ENCODE data around the gene SLC38A9.

DNA sequence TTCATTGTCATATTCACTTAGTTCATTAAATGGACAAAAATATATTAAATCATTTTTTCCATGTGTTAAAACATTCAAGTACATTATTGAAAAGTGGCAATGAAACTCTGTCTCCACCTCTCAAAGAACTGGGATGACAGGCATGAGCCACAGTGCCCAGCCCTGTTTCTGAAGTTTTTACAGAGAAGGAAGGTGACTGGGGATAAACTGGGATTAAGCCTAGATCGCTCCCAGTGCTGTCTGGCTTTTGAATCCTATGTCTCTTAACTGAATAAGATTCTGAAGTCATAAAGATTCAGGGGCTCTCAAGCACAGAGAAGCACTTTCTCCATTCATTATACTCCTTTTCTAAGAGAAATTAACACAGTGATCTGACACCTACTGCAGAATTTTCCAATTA lies 88.3 kb downstream of the SLC38A9 start:
- TF ChIP-seq RAD21 (IDR thresholded peaks at IDR 0.05) (no peak), GABPA (IDR thresholded peaks at IDR 0.05 in 1 of 2, conservative IDR thresholded peaks at IDR 0.05 in 1 of 2) (no peak)
- TF ChIP-seq, protein P1, sequence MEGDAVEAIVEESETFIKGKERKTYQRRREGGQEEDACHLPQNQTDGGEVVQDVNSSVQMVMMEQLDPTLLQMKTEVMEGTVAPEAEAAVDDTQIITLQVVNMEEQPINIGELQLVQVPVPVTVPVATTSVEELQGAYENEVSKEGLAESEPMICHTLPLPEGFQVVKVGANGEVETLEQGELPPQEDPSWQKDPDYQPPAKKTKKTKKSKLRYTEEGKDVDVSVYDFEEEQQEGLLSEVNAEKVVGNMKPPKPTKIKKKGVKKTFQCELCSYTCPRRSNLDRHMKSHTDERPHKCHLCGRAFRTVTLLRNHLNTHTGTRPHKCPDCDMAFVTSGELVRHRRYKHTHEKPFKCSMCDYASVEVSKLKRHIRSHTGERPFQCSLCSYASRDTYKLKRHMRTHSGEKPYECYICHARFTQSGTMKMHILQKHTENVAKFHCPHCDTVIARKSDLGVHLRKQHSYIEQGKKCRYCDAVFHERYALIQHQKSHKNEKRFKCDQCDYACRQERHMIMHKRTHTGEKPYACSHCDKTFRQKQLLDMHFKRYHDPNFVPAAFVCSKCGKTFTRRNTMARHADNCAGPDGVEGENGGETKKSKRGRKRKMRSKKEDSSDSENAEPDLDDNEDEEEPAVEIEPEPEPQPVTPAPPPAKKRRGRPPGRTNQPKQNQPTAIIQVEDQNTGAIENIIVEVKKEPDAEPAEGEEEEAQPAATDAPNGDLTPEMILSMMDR (IDR thresholded peaks at IDR 0.05; ENCODE audit: low read depth, low read length, missing input control): no peak
- TF ChIP-seq, protein P2, sequence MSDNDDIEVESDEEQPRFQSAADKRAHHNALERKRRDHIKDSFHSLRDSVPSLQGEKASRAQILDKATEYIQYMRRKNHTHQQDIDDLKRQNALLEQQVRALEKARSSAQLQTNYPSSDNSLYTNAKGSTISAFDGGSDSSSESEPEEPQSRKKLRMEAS (IDR thresholded peaks at IDR 0.05): no peak

Data from liver (tissue), 3 donors.